Stimulated activated CD4-positive, alpha-beta T cell treated with anti-CD3 and anti-CD28 coated beads, Interleukin-12 subunit alpha, Interleukin-12 subunit beta, amount 100 ng/mL, for 48 hours (primary cell): ENCODE results near the gene DGUOK.

Experiments used
- DNase-seq, 3 donors: peaks; one replicate each; pipeline ENCODE4 v3.0.0-alpha.2; 2020; ENCODE audit warnings: low read depth in 2 of 3, low spot score in 1 of 3

The DGUOK gene

DNA sequence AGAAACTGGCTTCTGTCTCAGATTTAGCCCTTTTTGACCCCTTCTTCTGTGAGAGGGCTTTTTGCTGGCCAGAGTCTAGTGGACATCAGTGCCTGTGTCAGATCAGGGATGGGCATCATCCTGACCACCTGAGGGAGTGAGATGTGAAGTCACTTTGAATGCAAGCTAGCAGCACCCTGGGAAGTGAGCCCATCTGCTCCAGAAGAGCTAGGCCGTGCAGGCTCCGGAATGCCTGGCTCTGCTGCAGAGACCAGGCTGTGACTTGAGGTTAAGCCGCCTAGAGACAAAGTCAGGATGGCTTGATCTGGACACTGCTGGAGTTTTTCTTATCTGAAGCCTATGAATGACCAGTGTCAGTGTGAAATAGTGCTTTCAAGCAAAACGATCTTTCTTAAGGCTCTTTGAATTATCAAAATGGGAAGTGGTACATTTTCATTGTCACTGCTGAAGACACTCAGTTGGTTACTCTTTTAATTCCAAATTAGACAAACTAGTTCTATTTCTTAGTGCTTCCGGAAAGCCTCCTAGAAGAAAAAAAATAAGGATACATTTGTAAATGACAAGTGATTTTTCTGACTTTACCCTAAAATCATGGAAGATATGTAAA, 20.8 kb downstream of the DGUOK start:
- no peak for DNase-seq

GRCh38 chr2:73949802-73950201, 23.1 kb downstream of the DGUOK start:
- DNase-seq: no peak

DNA sequence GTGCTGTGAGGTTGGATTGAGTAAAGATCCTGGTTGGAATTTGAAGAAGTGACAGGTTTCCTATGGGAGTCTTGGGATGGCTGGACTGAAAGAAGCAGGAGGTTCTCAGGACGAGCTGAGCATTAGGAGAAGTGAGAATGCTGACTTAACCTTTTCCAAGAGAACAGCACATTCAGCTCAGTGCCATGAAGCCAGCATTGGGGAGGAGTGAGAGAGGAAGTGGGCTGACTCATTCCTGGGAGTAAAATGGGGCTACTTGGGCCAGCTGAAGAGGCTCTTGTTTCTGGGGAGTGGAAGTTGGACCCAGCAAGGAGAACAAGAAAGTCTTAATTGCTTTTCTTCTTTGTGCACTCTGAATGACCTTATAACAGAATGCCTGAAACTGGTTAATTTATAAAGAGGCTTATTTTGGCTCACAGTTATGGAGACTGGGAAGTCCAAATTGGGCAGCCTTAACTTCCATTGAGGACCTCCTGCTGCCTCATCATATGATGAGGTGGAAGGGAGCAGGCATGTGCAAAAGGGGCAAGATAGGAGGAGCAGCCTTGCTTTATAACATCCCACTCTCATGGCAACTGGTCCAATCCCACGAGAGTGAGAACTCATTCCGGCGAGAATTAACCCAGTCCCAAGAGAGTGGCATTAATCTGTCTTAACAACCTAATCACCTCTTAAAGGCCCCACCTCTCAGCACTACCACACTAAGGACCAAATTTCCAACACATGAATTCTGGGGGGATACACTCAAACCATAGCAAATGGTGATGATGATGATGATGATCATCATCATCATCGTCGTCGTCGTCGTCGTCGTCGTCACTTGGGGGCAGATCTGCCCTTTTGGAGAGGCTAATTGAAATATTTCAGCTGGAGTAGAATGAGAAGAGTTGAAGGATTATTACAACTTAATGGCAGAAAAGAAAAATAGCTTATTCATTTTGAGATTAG, 26.1 kb downstream of the DGUOK start:
- DNase-seq: no peak

DNA sequence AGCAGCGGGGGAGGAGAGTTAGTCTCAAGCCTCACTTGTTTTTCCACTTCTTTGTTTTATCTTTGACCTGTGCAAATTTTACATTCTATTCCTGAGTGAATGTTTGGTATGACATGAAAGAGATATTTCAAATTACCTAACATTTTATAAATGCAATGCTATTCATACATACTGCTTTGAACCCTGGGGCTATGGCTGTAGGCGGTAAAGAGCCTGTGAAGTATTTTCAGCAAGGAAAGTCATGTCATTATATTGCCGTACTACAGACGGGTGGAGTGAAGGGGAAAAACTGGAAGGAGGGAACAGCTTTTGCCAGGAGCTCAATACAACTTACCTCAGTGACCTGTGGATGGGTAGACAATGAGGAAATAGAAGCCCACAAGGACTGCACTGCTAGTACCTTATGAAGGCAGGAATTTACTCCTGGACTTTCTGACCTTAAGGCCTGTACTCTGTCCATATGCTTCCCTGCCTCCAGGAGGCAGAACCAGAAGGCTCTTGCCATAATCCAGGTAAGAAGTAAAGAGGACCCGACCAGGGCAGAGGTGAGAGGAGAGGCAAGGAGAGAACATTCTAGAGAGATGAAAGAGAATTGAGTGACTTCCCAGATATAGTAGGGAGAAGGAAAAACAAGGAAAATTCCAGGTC, 29.7 kb downstream of the DGUOK start:
- DNase-seq: no peak

GRCh38 chr2:73961274-73961673, 34.6 kb downstream of the DGUOK start:
- DNase-seq: no peak

- no peak for DNase-seq
Measured at GRCh38 chr2:73961823-73962615, 35.3 kb downstream of the DGUOK start.

GRCh38 chr2:73962798-73963197, 36.1 kb downstream of the DGUOK start:
- DNase-seq: no peak

- DNase-seq: no peak
Measured at GRCh38 chr2:73963385-73964120, 36.9 kb downstream of the DGUOK start.

DNA sequence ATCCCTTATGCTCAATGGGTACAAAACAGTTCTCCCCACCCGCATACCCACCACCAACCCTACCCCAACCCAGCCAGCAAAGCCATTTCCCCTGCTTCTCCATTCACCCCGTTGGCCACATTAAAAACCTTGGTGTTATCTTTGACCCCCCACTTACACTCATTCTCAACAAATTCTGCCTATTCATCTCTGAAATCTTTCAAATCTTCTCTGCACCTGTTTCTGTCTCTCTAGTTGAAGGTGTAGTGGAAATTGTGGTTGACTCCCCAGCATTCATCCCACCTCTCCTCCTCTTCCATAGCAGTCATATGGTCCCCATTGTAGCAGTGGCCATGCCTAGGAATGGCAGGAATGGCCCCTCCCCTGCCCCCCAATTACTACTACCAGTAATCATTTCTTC, 37.5 kb downstream of the DGUOK start:
- DNase-seq: no peak

DNA sequence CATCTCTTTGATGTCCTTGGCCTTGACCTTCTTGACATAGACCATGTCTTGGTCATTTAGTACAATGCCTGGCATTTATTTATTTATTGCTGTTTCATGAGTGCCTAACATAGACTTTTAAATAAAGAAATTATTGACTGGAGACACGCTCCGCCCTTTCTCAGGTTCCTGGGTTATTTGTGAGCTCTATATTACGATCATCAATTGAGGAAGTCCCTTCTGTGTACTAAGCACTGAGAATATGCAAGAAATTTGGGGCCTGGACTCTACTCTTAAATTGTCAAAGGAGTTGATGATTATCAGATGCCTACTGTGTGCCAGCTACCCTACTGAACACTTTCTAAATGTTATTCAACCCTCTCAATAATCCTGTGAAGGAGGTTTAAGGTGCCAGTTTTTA, 38.4 kb downstream of the DGUOK start:
- no peak for DNase-seq

DNA sequence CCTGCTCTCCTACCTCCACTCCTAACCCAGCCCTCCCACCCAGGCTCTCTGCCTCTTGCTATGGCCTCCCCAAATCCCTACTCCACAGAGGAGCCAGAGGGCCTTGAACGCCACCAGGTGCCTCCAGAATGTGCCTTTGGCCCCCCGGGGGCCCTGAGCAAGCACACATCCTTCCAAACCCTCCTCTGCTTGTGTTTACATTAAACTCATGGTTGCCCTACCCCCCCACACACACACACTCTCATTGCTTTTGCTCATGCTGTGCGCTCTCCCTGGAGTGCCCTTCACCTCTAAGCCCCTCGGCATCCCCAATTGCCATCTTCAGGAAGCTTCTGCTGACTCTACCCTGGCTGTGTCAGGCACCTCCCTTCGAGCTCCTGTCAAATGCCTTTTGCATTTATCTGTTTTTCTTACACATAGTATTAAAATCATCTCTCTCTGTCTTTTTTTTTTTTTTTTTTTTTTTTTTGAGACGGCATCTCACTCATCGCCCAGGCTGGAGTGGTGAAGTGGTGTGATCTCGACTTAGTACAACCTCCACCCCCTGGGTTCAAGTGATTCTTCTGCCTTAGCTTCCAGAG, 41.8 kb downstream of the DGUOK start:
- no peak for DNase-seq

DNA sequence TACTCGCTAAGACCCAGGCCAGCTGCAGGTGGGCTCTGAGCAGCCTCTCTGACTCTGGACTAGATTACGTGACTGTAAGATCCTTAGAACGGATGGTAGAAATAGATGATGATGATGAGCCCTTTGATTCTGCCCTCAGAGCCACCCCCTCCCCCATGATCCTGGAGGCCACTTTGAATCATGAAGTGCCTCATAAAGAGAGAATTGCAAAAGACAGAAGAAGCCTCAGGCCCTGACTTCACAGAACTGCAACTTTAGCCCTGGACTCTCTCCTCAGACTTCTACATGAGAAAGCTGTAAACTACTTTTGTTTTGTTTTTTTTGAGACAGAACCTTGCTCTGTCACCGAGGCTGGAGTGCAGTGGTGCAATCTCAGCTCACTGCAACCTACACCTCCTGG, 42.7 kb downstream of the DGUOK start:
- DNase-seq: no peak

DNA sequence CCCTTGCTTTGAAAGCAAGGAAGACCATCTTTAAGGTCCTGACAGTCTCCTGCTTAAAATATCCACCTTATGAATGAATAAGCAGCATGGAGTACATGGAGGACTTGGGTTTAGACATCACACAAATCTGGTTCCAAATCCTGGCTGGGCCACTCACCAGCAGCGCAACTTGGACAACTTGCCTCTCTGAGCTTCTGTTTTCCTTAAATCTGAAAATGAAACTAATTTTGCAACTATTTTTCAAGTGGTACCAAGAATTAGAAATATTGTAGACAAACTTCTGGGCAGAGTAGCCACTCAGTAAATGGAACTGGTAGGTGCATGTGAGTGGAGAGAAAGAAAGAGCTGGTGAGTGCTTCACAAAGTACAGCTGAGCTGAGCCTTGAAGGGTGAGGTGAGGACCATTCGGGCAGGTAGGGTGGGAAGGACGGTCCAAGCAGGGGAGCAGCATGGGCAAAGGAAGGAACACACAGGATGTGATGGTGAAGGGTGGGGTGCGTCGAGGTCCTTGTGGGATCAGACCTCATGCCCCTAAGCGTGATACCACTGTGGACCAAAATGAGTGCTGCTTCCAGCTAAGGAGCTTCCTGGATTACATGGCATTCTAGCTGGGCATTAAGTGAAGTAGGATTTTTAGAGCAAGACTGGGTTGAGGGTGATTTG, 43.6 kb downstream of the DGUOK start:
- DNase-seq: no peak

DNA sequence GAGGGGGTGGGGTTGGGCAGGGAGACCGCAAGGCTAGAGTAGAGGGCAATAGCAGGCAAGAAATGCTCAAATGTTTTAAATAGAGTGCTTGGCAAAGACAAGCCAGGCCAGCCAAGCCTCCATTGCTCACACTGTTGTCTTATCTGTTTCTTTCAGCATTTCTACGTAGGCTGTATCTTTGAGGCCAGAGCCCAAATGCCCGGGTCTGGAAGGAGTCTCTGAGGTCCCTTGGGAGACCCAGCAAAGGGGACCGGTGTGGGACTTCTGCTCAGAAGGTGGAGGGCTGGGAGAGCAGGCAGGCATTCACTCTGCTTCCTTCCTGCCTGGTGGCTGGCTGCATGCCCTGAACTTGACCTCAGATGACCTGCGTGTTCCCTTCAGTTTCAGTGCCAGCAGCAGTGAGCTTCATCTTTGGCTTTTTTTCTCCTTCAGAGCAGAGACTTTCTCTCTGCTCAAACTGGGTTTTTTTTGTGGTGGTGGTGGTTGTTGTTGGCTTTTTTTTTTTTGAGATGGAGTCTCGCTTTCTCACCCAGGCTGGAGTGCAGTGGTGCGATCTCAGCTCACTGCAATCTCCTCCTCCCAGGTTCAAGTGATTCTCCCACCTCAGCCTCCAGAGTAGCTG, 44.3 kb downstream of the DGUOK start:
- DNase-seq: no peak

GRCh38 chr2:73971722-73972121, 45.0 kb downstream of the DGUOK start:
- no peak for DNase-seq

DNA sequence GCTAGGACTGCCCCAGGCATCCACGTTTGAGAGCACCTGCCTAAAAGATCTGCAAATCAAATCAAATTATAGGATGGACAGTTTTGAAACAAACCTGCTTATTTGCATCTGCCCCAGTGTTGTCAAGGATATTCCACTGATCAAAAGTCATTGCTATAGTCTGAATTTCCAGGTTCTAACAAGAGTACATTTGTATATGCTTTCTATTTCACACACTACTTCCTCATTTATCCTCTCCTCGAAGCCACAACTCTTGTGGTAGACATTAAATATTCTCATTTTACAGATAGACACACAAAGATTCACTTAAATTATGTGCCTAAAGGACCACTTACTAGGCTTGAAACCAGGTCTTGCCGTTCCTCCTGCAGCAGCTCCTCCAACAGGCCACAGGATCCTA, 46.2 kb downstream of the DGUOK start:
- no peak for DNase-seq

DNA sequence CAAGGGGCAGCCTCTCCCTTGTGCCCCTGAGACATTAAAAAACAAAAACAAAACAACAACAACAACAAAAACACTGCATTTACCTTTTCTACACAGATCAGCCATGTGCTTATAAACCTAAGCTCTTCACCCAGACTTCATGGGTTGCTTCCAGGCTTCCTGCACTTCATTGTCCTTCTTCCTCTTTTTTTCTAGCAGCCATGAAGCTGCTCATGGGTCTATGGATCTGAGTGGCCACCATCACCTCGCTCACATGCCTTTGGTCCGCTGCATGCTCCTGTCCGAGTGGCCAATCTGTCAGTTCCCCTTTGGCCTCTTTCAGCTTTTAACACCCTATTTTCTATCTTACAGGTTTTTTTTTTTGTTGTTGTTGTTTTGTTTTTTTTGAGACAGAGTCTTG, 49.1 kb downstream of the DGUOK start:
- DNase-seq: no peak

- no peak for DNase-seq
Measured at GRCh38 chr2:73976803-73977202, 50.1 kb downstream of the DGUOK start.

DNA sequence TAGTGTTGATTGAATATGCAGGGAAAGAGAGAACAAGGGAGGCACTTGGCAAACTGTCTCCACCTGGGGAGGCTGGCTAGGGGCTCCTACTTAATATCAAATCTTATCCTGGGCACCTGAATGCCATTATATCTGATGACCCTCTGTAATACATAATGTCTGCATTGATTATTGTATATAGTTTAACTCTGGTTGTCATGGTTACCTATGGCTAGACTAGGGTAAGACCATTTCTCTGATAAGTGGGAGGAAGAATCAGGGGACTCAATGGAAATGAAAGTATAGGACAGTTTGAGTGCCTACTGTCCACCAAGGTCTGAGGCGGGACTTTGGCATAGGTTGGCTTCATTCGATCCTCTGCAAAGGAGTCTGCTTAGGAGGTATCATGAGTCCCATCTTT, 50.8 kb downstream of the DGUOK start:
- DNase-seq: no peak
